Activated B cell treated with CpG ODN at 0.5 μM for 24 hours (primary cell): ENCODE data around the gene SLC16A14. TPM values are rescaled to one million over a fixed set of nuclear protein-coding genes. Genes with fewer than 3 reads are reported as not detected.

Experiments
- ATAC-seq: fragments of 200-7000 bp; cut with Tn5 transposase; one replicate; pipeline ENCODE4 v1.10.0; 2021; ENCODE audit warnings: low read depth, mild to moderate bottlenecking, moderate library complexity
- CTCF ChIA-PET: fragments of 350-600 bp; sonication (Branson Sonifier 250); formaldehyde crosslinking; loops from one replicate; lab custom pipeline; 2021; ENCODE audit warnings: antibody characterized with exemption; lab: Charles Lee
- POLR2A ChIA-PET: fragments of 350-600 bp; sonication (Branson Sonifier 250); formaldehyde crosslinking; loops from one replicate; lab custom pipeline; 2021; ENCODE audit warnings: antibody characterized with exemption; lab: Charles Lee
- DNase-seq: peaks from one replicate; pipeline ENCODE4 v3.0.0; 2022
- H3K27ac Mint-ChIP-seq: one replicate; pipeline ENCODE4 v1.8.0; 2020; ENCODE audit warnings: mixed read lengths
- H3K27me3 Mint-ChIP-seq: one replicate; pipeline ENCODE4 v1.8.0; 2021; ENCODE audit warnings: mixed read lengths
- H3K36me3 Mint-ChIP-seq: one replicate; pipeline ENCODE4 v1.8.0; 2021; ENCODE audit warnings: low read depth, mixed read lengths
- H3K4me1 Mint-ChIP-seq: one replicate; pipeline ENCODE4 v1.8.0; 2021; ENCODE audit warnings: mixed read lengths
- H3K4me3 Mint-ChIP-seq: one replicate; pipeline ENCODE4 v1.8.0; 2020; ENCODE audit warnings: mild to moderate bottlenecking, mixed read lengths
- H3K9me3 Mint-ChIP-seq: one replicate; pipeline ENCODE4 v1.8.0; 2020; ENCODE audit warnings: mixed read lengths
- intact Hi-C: fragments of 100-400 bp; cut with micrococcal nuclease; formaldehyde crosslinking; loops from one replicate; pipeline ENCODE4 v1.15.1; 2024
- total RNA-seq: library from RNA; stranded (reverse); gene quantifications from 2 replicates; pipeline ENCODE4 v1.2.3, GENCODE V29; 2022
- TF ChIP-seq, protein P1 (sequence below): fragments of 200-600 bp; IDR thresholded peaks from one replicate; pipeline ENCODE4 v1.8.0; 2022; ENCODE audit warnings: antibody characterized with exemption, mild to moderate bottlenecking

The SLC16A14 gene
- total RNA-seq, 1 donor from 2014 or later = 3.7 TPM

DNA sequence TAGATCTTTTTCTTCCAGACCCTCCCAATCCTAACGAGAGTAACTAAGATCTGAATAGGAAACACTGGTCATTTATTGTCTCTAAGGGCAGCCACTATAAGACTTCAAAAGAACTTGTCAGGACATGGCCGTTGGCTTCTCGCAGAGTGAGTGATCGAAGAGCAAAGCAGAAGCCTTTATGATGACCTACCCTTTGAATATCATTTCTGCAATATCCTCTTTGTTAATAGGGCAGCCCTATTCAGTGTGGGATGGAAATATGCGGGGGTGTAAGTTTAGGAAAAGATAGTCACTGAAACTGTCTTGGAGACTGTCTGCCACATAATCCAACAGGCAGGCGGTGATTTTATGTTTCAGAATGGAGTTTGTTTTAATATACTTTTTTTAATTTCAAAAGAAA is 75.5 kb downstream of the SLC16A14 start:
- H3K9me3 Mint-ChIP-seq = no peaks in the 10 kb centered on the region
- CTCF ChIA-PET = no interaction called here
- peaks cover 2% of the 10 kb centered on the region for H3K4me1 Mint-ChIP-seq
- DNase-seq (no peak), ATAC-seq (no peak)
- TF ChIP-seq, protein P1, sequence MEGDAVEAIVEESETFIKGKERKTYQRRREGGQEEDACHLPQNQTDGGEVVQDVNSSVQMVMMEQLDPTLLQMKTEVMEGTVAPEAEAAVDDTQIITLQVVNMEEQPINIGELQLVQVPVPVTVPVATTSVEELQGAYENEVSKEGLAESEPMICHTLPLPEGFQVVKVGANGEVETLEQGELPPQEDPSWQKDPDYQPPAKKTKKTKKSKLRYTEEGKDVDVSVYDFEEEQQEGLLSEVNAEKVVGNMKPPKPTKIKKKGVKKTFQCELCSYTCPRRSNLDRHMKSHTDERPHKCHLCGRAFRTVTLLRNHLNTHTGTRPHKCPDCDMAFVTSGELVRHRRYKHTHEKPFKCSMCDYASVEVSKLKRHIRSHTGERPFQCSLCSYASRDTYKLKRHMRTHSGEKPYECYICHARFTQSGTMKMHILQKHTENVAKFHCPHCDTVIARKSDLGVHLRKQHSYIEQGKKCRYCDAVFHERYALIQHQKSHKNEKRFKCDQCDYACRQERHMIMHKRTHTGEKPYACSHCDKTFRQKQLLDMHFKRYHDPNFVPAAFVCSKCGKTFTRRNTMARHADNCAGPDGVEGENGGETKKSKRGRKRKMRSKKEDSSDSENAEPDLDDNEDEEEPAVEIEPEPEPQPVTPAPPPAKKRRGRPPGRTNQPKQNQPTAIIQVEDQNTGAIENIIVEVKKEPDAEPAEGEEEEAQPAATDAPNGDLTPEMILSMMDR = no peak
- H3K36me3 Mint-ChIP-seq = peaks cover 2% of the 10 kb centered on the region
- intact Hi-C loops = no loop called here
- POLR2A ChIA-PET = no interaction called here
- no peak overlapping the region for H3K4me3 Mint-ChIP-seq
- H3K27ac Mint-ChIP-seq = no peak overlapping the region
- no peaks in the 10 kb centered on the region for H3K27me3 Mint-ChIP-seq

Other genes with a start within 250 kb of the SLC16A14 start
- gene TRIP12, start 146.9 kb downstream of the SLC16A14 start, total RNA-seq = 255 and 272 TPM in 2 replicates
- gene FBXO36, start 146.4 kb downstream of the SLC16A14 start, total RNA-seq = 0.78 and 0.89 TPM in 2 replicates
- 139 and 147 TPM in 2 replicates for gene SP110, start 151.1 kb upstream of the SLC16A14 start, total RNA-seq
- gene SP140, start 156.8 kb upstream of the SLC16A14 start, total RNA-seq = 295 and 330 TPM in 2 replicates